Measurements from ENCODE around the gene ALPK3.

DNA sequence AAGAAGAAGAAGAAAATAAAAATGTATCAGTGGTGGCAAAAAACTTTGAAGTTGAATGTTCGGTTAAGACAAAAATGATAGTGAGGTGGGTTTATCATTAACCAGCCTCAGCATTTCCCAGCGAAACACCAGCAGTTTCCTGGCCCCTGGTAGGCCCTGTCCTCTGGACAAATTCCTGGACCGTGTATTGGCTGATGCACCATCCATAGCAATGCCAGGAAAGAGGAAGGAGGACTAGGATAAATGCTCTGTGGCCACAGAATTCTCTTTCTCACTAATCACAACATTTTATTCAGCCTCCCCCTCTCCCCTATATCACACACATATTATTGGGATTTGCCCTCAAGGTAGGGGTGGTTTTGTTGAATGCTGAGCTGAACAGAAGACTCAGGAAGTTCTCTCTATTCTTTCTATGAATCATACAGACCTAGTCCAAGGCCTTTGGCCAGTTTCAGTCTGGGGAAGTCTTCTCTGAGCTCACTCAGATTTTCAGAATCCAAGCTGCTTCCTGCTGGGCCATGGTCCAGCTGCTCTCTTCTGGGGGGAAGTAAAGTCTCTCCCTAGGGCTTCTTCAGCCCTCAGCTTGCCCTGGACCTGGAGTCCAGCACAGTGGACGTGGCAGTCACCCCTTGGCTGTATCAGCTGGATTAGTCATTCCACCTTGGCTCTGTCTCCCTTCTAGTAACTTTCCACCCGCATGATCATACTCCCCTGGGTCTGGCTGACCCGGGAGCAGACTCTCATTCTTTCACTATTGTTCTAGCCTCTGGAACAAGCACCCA, 94.9 kb downstream of the ALPK3 start:
- no peak for TF ChIP-seq MXI1 (IDR thresholded peaks at IDR 0.05; ENCODE audit: low read depth, low read length)
- no peak for TF ChIP-seq TCF12 (IDR thresholded peaks at IDR 0.05; ENCODE audit: low read depth, low read length)
- TF ChIP-seq RAD21 (IDR thresholded peaks at IDR 0.05; ENCODE audit: insufficient read depth, low read depth, low read length), result no peak

Measured in GM12878 (cell line).